Measurements from ENCODE around the gene SREBF1.

The SREBF1 gene

GRCh38 chr17:17874478-17874877, 37.7 kb upstream of the SREBF1 start:
- Histone ChIP-seq H4K91ac (ENCODE audit: low read depth, low read length, poor library complexity) (no peak overlapping the region), H3K4me2 (ENCODE audit: insufficient read depth, low read length, poor library complexity, severe bottlenecking) (no peak overlapping the region), H3K4ac (ENCODE audit: low read length) (no peak overlapping the region), H3K79me1 (ENCODE audit: low read depth, low read length) (no peaks in the 10 kb centered on the region), H2AFZ (ENCODE audit: low read length) (no peak overlapping the region), H2AK5ac (ENCODE audit: low read depth, low read length) (no peak overlapping the region), H3K9ac (ENCODE audit: low read depth, low read length, poor library complexity) (no peak overlapping the region), H2BK120ac (ENCODE audit: low read depth, low read length) (no peak overlapping the region), H4K8ac (ENCODE audit: low read depth, low read length) (no peak overlapping the region), H3K14ac (ENCODE audit: low read length) (no peak overlapping the region), H3K27ac (replicated peaks; ENCODE audit: low read length) (no peak overlapping the region), H3K9me3 (replicated peaks in 1 of 2; ENCODE audit: control insufficient read depth in 2 of 2, insufficient read depth in 1 of 2, low read depth in 1 of 2, low read length in 2 of 2) (no peaks in the 10 kb centered on the region), H2BK5ac (ENCODE audit: low read length) (no peak overlapping the region), H2BK15ac (ENCODE audit: low read length) (no peak overlapping the region), H2BK12ac (ENCODE audit: low read length) (no peak overlapping the region), H3K36me3 (replicated peaks in 1 of 2; ENCODE audit: control insufficient read depth in 2 of 2, insufficient read depth in 2 of 2, low read length in 2 of 2) (no peaks in the 10 kb centered on the region), H3K4me3 (ENCODE audit: low read length in 2 of 2) (no peak overlapping the region), H3K23ac (ENCODE audit: low read depth, low read length, poor library complexity) (no peak overlapping the region), H3K18ac (ENCODE audit: low read length) (no peak overlapping the region), H3K27me3 (ENCODE audit: control insufficient read depth in 3 of 3, insufficient read depth in 3 of 3, low read depth in 1 of 3, low read length in 3 of 3) (no peaks in the 10 kb centered on the region), H3K4me1 (ENCODE audit: control insufficient read depth in 2 of 2, insufficient read depth in 1 of 2, low read depth in 1 of 2, low read length in 2 of 2) (peaks cover 17 to 24% of the 10 kb centered on the region in 2 donors)
- DNase-seq (ENCODE audit: low spot score) = no peak
- no CpG with 5 or more reads among the region's 1 CpG for WGBS, 2 donors (ENCODE audit: extremely low coverage in 2 of 2, insufficient read length in 2 of 2, insufficient replicate concordance in 1 of 2)

GRCh38 chr17:17873450-17873991, 36.7 kb upstream of the SREBF1 start:
- Histone ChIP-seq H3K27ac (replicated peaks; ENCODE audit: low read length) (no peak overlapping the region), H2BK12ac (ENCODE audit: low read length) (no peak overlapping the region), H3K4me2 (ENCODE audit: insufficient read depth, low read length, poor library complexity, severe bottlenecking) (no peak overlapping the region), H2BK5ac (ENCODE audit: low read length) (no peak overlapping the region), H3K14ac (ENCODE audit: low read length) (no peak overlapping the region), H3K9ac (ENCODE audit: low read depth, low read length, poor library complexity) (no peak overlapping the region), H3K4me3 (ENCODE audit: low read length in 2 of 2) (no peak overlapping the region), H3K79me1 (ENCODE audit: low read depth, low read length) (no peaks in the 10 kb centered on the region), H3K9me3 (replicated peaks in 1 of 2; ENCODE audit: control insufficient read depth in 2 of 2, insufficient read depth in 1 of 2, low read depth in 1 of 2, low read length in 2 of 2) (no peaks in the 10 kb centered on the region), H4K8ac (ENCODE audit: low read depth, low read length) (no peak overlapping the region), H3K18ac (ENCODE audit: low read length) (no peak overlapping the region), H3K23ac (ENCODE audit: low read depth, low read length, poor library complexity) (no peak overlapping the region), H3K27me3 (ENCODE audit: control insufficient read depth in 3 of 3, insufficient read depth in 3 of 3, low read depth in 1 of 3, low read length in 3 of 3) (no peaks in the 10 kb centered on the region), H3K4me1 (ENCODE audit: control insufficient read depth in 2 of 2, insufficient read depth in 1 of 2, low read depth in 1 of 2, low read length in 2 of 2) (peaks cover 22 to 30% of the 10 kb centered on the region in 2 donors), H2BK15ac (ENCODE audit: low read length) (no peak overlapping the region), H4K91ac (ENCODE audit: low read depth, low read length, poor library complexity) (no peak overlapping the region), H2AK5ac (ENCODE audit: low read depth, low read length) (no peak overlapping the region), H3K36me3 (replicated peaks in 1 of 2; ENCODE audit: control insufficient read depth in 2 of 2, insufficient read depth in 2 of 2, low read length in 2 of 2) (no peaks in the 10 kb centered on the region), H3K4ac (ENCODE audit: low read length) (no peak overlapping the region), H2BK120ac (ENCODE audit: low read depth, low read length) (no peak overlapping the region), H2AFZ (ENCODE audit: low read length) (no peak overlapping the region)
- no CpG with 5 or more reads among the region's 8 CpGs for WGBS, 2 donors (ENCODE audit: extremely low coverage in 2 of 2, insufficient read length in 2 of 2, insufficient replicate concordance in 1 of 2)
- DNase-seq (ENCODE audit: low spot score) = no peak

- H3K4me1 ChIP-seq (ENCODE audit: control insufficient read depth in 2 of 2, insufficient read depth in 1 of 2, low read depth in 1 of 2, low read length in 2 of 2) = peaks cover 22 to 32% of the 10 kb centered on the region in 2 donors
- no peak overlapping the region for H3K23ac ChIP-seq (ENCODE audit: low read depth, low read length, poor library complexity)
- H3K4me3 ChIP-seq (ENCODE audit: low read length in 2 of 2) = no peak overlapping the region
- DNase-seq (ENCODE audit: low spot score) = no peak
- H2AK5ac ChIP-seq (ENCODE audit: low read depth, low read length) = no peak overlapping the region
- H2BK15ac ChIP-seq (ENCODE audit: low read length) = no peak overlapping the region
- H3K9me3 ChIP-seq (replicated peaks in 1 of 2; ENCODE audit: control insufficient read depth in 2 of 2, insufficient read depth in 1 of 2, low read depth in 1 of 2, low read length in 2 of 2) = no peaks in the 10 kb centered on the region
- H3K4me2 ChIP-seq (ENCODE audit: insufficient read depth, low read length, poor library complexity, severe bottlenecking) = no peak overlapping the region
- H2BK5ac ChIP-seq (ENCODE audit: low read length) = no peak overlapping the region
- H3K4ac ChIP-seq (ENCODE audit: low read length) = no peak overlapping the region
- H3K14ac ChIP-seq (ENCODE audit: low read length) = no peak overlapping the region
- H3K79me1 ChIP-seq (ENCODE audit: low read depth, low read length) = no peaks in the 10 kb centered on the region
- H3K36me3 ChIP-seq (replicated peaks in 1 of 2; ENCODE audit: control insufficient read depth in 2 of 2, insufficient read depth in 2 of 2, low read length in 2 of 2) = no peaks in the 10 kb centered on the region
- no peak overlapping the region for H4K8ac ChIP-seq (ENCODE audit: low read depth, low read length)
- no peak overlapping the region for H2BK120ac ChIP-seq (ENCODE audit: low read depth, low read length)
- no peak overlapping the region for H4K91ac ChIP-seq (ENCODE audit: low read depth, low read length, poor library complexity)
- H3K9ac ChIP-seq (ENCODE audit: low read depth, low read length, poor library complexity) = no peak overlapping the region
- no peaks in the 10 kb centered on the region for H3K27me3 ChIP-seq (ENCODE audit: control insufficient read depth in 3 of 3, insufficient read depth in 3 of 3, low read depth in 1 of 3, low read length in 3 of 3)
- WGBS, 2 donors (ENCODE audit: extremely low coverage in 2 of 2, insufficient read length in 2 of 2, insufficient replicate concordance in 1 of 2) = no CpG with 5 or more reads among the region's 9 CpGs
- H2AFZ ChIP-seq (ENCODE audit: low read length) = no peak overlapping the region
- no peak overlapping the region for H3K18ac ChIP-seq (ENCODE audit: low read length)
- H3K27ac ChIP-seq (replicated peaks; ENCODE audit: low read length) = no peak overlapping the region
- no peak overlapping the region for H2BK12ac ChIP-seq (ENCODE audit: low read length)
These were observed 36.0 kb upstream of the SREBF1 start for GRCh38 chr17:17872547-17873345.

GRCh38 chr17:17871913-17872312, 35.1 kb upstream of the SREBF1 start:
- no peak overlapping the region for H4K91ac ChIP-seq (ENCODE audit: low read depth, low read length, poor library complexity)
- H3K4ac ChIP-seq (ENCODE audit: low read length) = no peak overlapping the region
- no peak overlapping the region for H2BK15ac ChIP-seq (ENCODE audit: low read length)
- no peak for DNase-seq (ENCODE audit: low spot score)
- H3K36me3 ChIP-seq (replicated peaks in 1 of 2; ENCODE audit: control insufficient read depth in 2 of 2, insufficient read depth in 2 of 2, low read length in 2 of 2) = no peaks in the 10 kb centered on the region
- no peaks in the 10 kb centered on the region for H3K27me3 ChIP-seq (ENCODE audit: control insufficient read depth in 3 of 3, insufficient read depth in 3 of 3, low read depth in 1 of 3, low read length in 3 of 3)
- no peak overlapping the region for H3K23ac ChIP-seq (ENCODE audit: low read depth, low read length, poor library complexity)
- H4K8ac ChIP-seq (ENCODE audit: low read depth, low read length) = no peak overlapping the region
- H2AFZ ChIP-seq (ENCODE audit: low read length) = no peak overlapping the region
- H2BK12ac ChIP-seq (ENCODE audit: low read length) = no peak overlapping the region
- no peak overlapping the region for H2BK5ac ChIP-seq (ENCODE audit: low read length)
- no peak overlapping the region for H3K27ac ChIP-seq (replicated peaks; ENCODE audit: low read length)
- WGBS, 2 donors (ENCODE audit: extremely low coverage in 2 of 2, insufficient read length in 2 of 2, insufficient replicate concordance in 1 of 2) = no CpG with 5 or more reads among the region's 3 CpGs
- H3K4me1 ChIP-seq (ENCODE audit: control insufficient read depth in 2 of 2, insufficient read depth in 1 of 2, low read depth in 1 of 2, low read length in 2 of 2) = peaks cover 14 to 24% of the 10 kb centered on the region in 2 donors
- no peak overlapping the region for H3K14ac ChIP-seq (ENCODE audit: low read length)
- no peak overlapping the region for H2BK120ac ChIP-seq (ENCODE audit: low read depth, low read length)
- no peak overlapping the region for H3K4me2 ChIP-seq (ENCODE audit: insufficient read depth, low read length, poor library complexity, severe bottlenecking)
- H3K9me3 ChIP-seq (replicated peaks in 1 of 2; ENCODE audit: control insufficient read depth in 2 of 2, insufficient read depth in 1 of 2, low read depth in 1 of 2, low read length in 2 of 2) = no peaks in the 10 kb centered on the region
- no peak overlapping the region for H3K4me3 ChIP-seq (ENCODE audit: low read length in 2 of 2)
- no peak overlapping the region for H2AK5ac ChIP-seq (ENCODE audit: low read depth, low read length)
- H3K79me1 ChIP-seq (ENCODE audit: low read depth, low read length) = no peaks in the 10 kb centered on the region
- H3K18ac ChIP-seq (ENCODE audit: low read length) = no peak overlapping the region
- H3K9ac ChIP-seq (ENCODE audit: low read depth, low read length, poor library complexity) = no peak overlapping the region
